MM.1S (cell line): Measurements from ENCODE around the gene FHL3.
A peak's percentile ranks its signal among the peaks of the same experiment; 100 is the strongest.

ENCODE experiments used
- DNase-seq: peaks from one replicate; pipeline ENCODE4 v3.0.0-alpha.2; 2015
- H2AFZ ChIP-seq: fragments of 300-600 bp; sonication (generic); 2 replicates; pipeline ENCODE4 v1.6.0; 2016; ENCODE audit warnings: antibody characterized with exemption, low read length
- H3F3A ChIP-seq: fragments of 300-600 bp; sonication (generic); 2 replicates; pipeline ENCODE4 v1.6.1; 2016; ENCODE audit warnings: mild to moderate bottlenecking, antibody characterized with exemption, low read length, moderate library complexity, mixed read lengths; ENCODE audit not compliant: insufficient read depth
- H3K27ac ChIP-seq: fragments of 300-600 bp; sonication (generic); 2 replicates; pipeline ENCODE4 v1.5.1; 2016; ENCODE audit warnings: mild to moderate bottlenecking, low read length
- H3K27me3 ChIP-seq: fragments of 300-600 bp; sonication (generic); replicated peaks from 2 replicates; pipeline ENCODE4 v1.6.0; 2016; ENCODE audit warnings: low read length; ENCODE audit not compliant: insufficient read depth
- H3K36me3 ChIP-seq: fragments of 300-600 bp; sonication (generic); replicated peaks from 2 replicates; pipeline ENCODE4 v1.6.1; 2016; ENCODE audit warnings: mild to moderate bottlenecking, low read length, mixed read lengths; ENCODE audit not compliant: insufficient read depth
- H3K4me1 ChIP-seq: fragments of 300-600 bp; sonication (generic); 2 replicates; pipeline ENCODE4 v1.6.1; 2016; ENCODE audit warnings: low read length, mixed read lengths
- H3K4me2 ChIP-seq: fragments of 300-600 bp; sonication (generic); 2 replicates; pipeline ENCODE4 v1.6.0; 2016; ENCODE audit warnings: low read depth, low read length
- H3K4me3 ChIP-seq: fragments of 300-600 bp; sonication (generic); 2 replicates; pipeline ENCODE4 v1.5.1; 2016; ENCODE audit warnings: low read length, mixed read lengths
- H3K79me2 ChIP-seq: fragments of 300-600 bp; sonication (generic); 2 replicates; pipeline ENCODE4 v1.6.1; 2016; ENCODE audit warnings: mixed run types, low read length, mixed read lengths
- H3K9ac ChIP-seq: fragments of 300-600 bp; sonication (generic); 2 replicates; pipeline ENCODE4 v1.6.1; 2016; ENCODE audit warnings: low read length, mixed read lengths
- H3K9me2 ChIP-seq: fragments of 300-600 bp; sonication (generic); replicated peaks from 2 replicates; pipeline ENCODE4 v1.6.1; 2016; ENCODE audit warnings: mild to moderate bottlenecking, low read length, mixed read lengths; ENCODE audit not compliant: insufficient read depth
- H3K9me3 ChIP-seq: fragments of 300-600 bp; sonication (generic); replicated peaks from 2 replicates; pipeline ENCODE4 v1.6.1; 2016; ENCODE audit warnings: mild to moderate bottlenecking, low read length, mixed read lengths; ENCODE audit not compliant: insufficient read depth
- H4K20me1 ChIP-seq: fragments of 300-600 bp; sonication (generic); 2 replicates; pipeline ENCODE4 v1.6.1; 2016; ENCODE audit warnings: mild to moderate bottlenecking, low read length, moderate library complexity, mixed read lengths; ENCODE audit not compliant: insufficient read depth
- CTCF ChIP-seq: fragments of 300-600 bp; sonication (generic); IDR thresholded peaks from 2 replicates; pipeline ENCODE4 v1.5.1; 2016; ENCODE audit warnings: antibody characterized with exemption, low read length, mixed read lengths
- EZH2 ChIP-seq: fragments of 300-600 bp; sonication (generic); optimal IDR thresholded peaks from 2 replicates; pipeline ENCODE3; 2017; ENCODE audit warnings: low read depth, mild to moderate bottlenecking, antibody characterized with exemption, low read length, mixed read lengths
- EZH2phosphoT487 ChIP-seq: fragments of 300-600 bp; sonication (generic); IDR thresholded peaks from 2 replicates; pipeline ENCODE4 v1.6.1; 2018; ENCODE audit warnings: antibody characterized with exemption, low read length

FHL3 gene

GRCh38 chr1:38051079-38051543 lies 45.8 kb upstream of the FHL3 start:
- Histone ChIP-seq H3K79me2 (no peaks in the 10 kb centered on the region), H3K4me3 (no peak overlapping the region), H3K9ac (no peak overlapping the region), H3K36me3 (no peaks in the 10 kb centered on the region), H4K20me1 (no peaks in the 10 kb centered on the region), H3K4me2 (no peak overlapping the region), H3K9me3 (no peaks in the 10 kb centered on the region), H3K27me3 (peaks cover 6% of the 10 kb centered on the region; the same call in 1 of the 2 replicates), H3F3A (no peaks in the 10 kb centered on the region), H2AFZ (no peak overlapping the region), H3K9me2 (no peaks in the 10 kb centered on the region), H3K27ac (no peak overlapping the region), H3K4me1 (no peaks in the 10 kb centered on the region)
- TF ChIP-seq EZH2phosphoT487 (no peak), CTCF (no peak), EZH2 (no peak)
- no peak for DNase-seq

GRCh38 chr1:38050397-38051078 lies 45.2 kb upstream of the FHL3 start:
- H3K4me2 ChIP-seq: no peak overlapping the region
- no peak overlapping the region for H3K9ac ChIP-seq
- no peaks in the 10 kb centered on the region for H4K20me1 ChIP-seq
- H3K9me2 ChIP-seq: no peaks in the 10 kb centered on the region
- H3K9me3 ChIP-seq: no peaks in the 10 kb centered on the region
- H3K4me3 ChIP-seq: no peak overlapping the region
- DNase-seq: no peak
- H3K27me3 ChIP-seq: peaks cover 9% of the 10 kb centered on the region
- no peaks in the 10 kb centered on the region for H3F3A ChIP-seq
- H3K4me1 ChIP-seq: no peaks in the 10 kb centered on the region
- no peaks in the 10 kb centered on the region for H3K79me2 ChIP-seq
- no peak overlapping the region for H3K27ac ChIP-seq
- no peaks in the 10 kb centered on the region for H3K36me3 ChIP-seq
- H2AFZ ChIP-seq: no peak overlapping the region
- TF ChIP-seq EZH2phosphoT487 (no peak), EZH2 (no peak), CTCF (no peak)

GRCh38 chr1:38047603-38048141 lies 42.4 kb upstream of the FHL3 start:
- no peaks in the 10 kb centered on the region for H3K9me3 ChIP-seq
- H3K27ac ChIP-seq: no peak overlapping the region
- H3K9me2 ChIP-seq: no peaks in the 10 kb centered on the region
- TF ChIP-seq CTCF (no peak), EZH2 (no peak), EZH2phosphoT487 (no peak)
- H4K20me1 ChIP-seq: no peaks in the 10 kb centered on the region
- H3F3A ChIP-seq: no peaks in the 10 kb centered on the region
- no peaks in the 10 kb centered on the region for H3K79me2 ChIP-seq
- peak overlapping the region; percentile 80 for H2AFZ ChIP-seq
- peak overlapping the region; percentile 92 for H3K4me2 ChIP-seq
- H3K4me1 ChIP-seq: no peaks in the 10 kb centered on the region
- H3K9ac ChIP-seq: no peak overlapping the region
- no peak for DNase-seq
- H3K4me3 ChIP-seq: peak overlapping the region; percentile 72
- peaks cover 36% of the 10 kb centered on the region for H3K27me3 ChIP-seq
- no peaks in the 10 kb centered on the region for H3K36me3 ChIP-seq
